ENCODE data around the gene INS.

DNA sequence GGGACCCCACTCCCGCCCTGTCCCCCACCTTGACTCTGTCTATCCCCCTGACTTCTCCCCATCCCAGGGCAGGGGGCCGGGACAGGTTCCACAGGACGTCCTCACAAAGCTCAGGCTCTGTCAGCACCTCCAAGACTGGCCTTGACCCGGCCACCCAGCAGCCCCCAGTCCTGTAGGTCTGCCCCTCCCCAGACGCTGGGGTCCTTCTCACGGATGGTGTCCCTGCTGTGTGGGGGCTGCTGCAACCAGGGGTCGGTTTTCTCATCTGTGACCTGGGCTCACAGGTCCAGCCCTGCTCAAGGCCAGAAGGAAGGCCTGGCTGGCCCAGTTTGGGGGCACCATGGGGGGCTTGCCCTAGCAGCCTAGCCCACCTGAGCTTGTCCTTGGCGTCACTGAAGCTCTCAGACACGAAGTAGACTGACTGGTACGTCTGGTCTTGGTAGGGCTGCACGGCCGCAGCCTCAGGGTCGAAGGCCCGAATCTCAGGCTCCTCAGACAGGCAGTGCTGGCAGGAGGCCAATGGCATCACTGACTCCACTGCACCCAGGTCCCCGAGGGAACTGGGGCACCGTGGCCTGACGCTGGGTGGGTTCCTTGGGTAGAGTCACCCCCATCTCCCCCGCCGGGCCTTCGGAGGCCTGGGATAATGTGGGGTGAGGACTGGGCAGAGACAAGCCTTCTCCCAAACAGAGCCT, 4.0 kb upstream of the INS start:
- no peak for TF ChIP-seq POLR2A (IDR thresholded peaks at IDR 0.05)
- TF ChIP-seq, protein P1, sequence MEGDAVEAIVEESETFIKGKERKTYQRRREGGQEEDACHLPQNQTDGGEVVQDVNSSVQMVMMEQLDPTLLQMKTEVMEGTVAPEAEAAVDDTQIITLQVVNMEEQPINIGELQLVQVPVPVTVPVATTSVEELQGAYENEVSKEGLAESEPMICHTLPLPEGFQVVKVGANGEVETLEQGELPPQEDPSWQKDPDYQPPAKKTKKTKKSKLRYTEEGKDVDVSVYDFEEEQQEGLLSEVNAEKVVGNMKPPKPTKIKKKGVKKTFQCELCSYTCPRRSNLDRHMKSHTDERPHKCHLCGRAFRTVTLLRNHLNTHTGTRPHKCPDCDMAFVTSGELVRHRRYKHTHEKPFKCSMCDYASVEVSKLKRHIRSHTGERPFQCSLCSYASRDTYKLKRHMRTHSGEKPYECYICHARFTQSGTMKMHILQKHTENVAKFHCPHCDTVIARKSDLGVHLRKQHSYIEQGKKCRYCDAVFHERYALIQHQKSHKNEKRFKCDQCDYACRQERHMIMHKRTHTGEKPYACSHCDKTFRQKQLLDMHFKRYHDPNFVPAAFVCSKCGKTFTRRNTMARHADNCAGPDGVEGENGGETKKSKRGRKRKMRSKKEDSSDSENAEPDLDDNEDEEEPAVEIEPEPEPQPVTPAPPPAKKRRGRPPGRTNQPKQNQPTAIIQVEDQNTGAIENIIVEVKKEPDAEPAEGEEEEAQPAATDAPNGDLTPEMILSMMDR (IDR thresholded peaks at IDR 0.05), result no peak
